HepG2 (cell line): Measurements from ENCODE around the gene SSU72. TPM values are rescaled to one million over a fixed set of nuclear protein-coding genes. Genes with fewer than 3 reads are reported as not detected.

Experiments used
- DR1 ChIP-seq: sonication (generic); formaldehyde crosslinking; IDR thresholded peaks from 2 replicates; pipeline ENCODE4 v1.8.0; 2021; ENCODE audit warnings: mild to moderate bottlenecking, missing genetic modification reagents, inconsistent platforms
- JARID2 ChIP-seq: sonication (generic); formaldehyde crosslinking; IDR thresholded peaks from 2 replicates; pipeline ENCODE4 v1.8.1; 2023; ENCODE audit warnings: missing genetic modification reagents, inconsistent platforms; ENCODE audit not compliant: insufficient replicate concordance
- NFKBIZ ChIP-seq: IDR thresholded peaks from 2 replicates; pipeline ENCODE4 v1.6.1; 2018; ENCODE audit warnings: missing genetic modification reagents, missing compliant biosample characterization
- RFX3 ChIP-seq: IDR thresholded peaks from 2 replicates; pipeline ENCODE4 v1.6.1; 2016; ENCODE audit warnings: missing biosample characterization, missing genetic modification reagents
- SALL2 ChIP-seq: sonication (generic); formaldehyde crosslinking; IDR thresholded peaks from 2 replicates; pipeline ENCODE4 v1.8.1; 2023; ENCODE audit warnings: mild to moderate bottlenecking, missing genetic modification reagents, inconsistent platforms
- SKI ChIP-seq: fragments of 450-650 bp; IDR thresholded peaks from one replicate; pipeline ENCODE4 v1.6.1; 2018; ENCODE audit warnings: mild to moderate bottlenecking; ENCODE audit not compliant: partially characterized antibody
- SUZ12 ChIP-seq: fragments of 150-350 bp; IDR thresholded peaks from 2 replicates; pipeline ENCODE4 v1.6.1; 2014; ENCODE audit warnings: low read depth, low read length
- U2AF2 ChIP-seq: fragments of 200-400 bp; formaldehyde crosslinking; IDR thresholded peaks from 2 replicates; pipeline ENCODE4 v1.6.1; 2017; ENCODE audit warnings: low read depth, mild to moderate bottlenecking, low read length
- ZMYM3 ChIP-seq: sonication (generic); formaldehyde crosslinking; IDR thresholded peaks from 2 replicates; pipeline ENCODE4 v1.5.1; 2020; ENCODE audit warnings: mild to moderate bottlenecking, missing genetic modification reagents
- ZNF337 ChIP-seq: sonication (generic); formaldehyde crosslinking; IDR thresholded peaks from 2 replicates; pipeline ENCODE4 v1.5.1; 2020; ENCODE audit warnings: missing genetic modification reagents, low read depth, mild to moderate bottlenecking, borderline replicate concordance
- ZNF564 ChIP-seq: sonication (generic); formaldehyde crosslinking; IDR thresholded peaks from 2 replicates; pipeline ENCODE4 v1.8.1; 2023; ENCODE audit warnings: mild to moderate bottlenecking, missing genetic modification reagents
- ZNF629 ChIP-seq: sonication (generic); formaldehyde crosslinking; conservative IDR thresholded peaks from 2 replicates; pipeline ENCODE4 v1.5.0; 2020; ENCODE audit warnings: missing genetic modification reagents
- ZNF672 ChIP-seq: sonication (generic); formaldehyde crosslinking; IDR thresholded peaks from 2 replicates; pipeline ENCODE4 v1.8.1; 2022; ENCODE audit warnings: missing genetic modification reagents
- ZNF747 ChIP-seq: sonication (generic); formaldehyde crosslinking; IDR thresholded peaks from 2 replicates; pipeline ENCODE4 v1.8.1; 2023; ENCODE audit warnings: missing genetic modification reagents, mild to moderate bottlenecking, borderline replicate concordance
- ZSCAN25 ChIP-seq: sonication (generic); formaldehyde crosslinking; IDR thresholded peaks from 2 replicates; pipeline ENCODE4 v1.8.0; 2022; ENCODE audit warnings: mild to moderate bottlenecking, missing genetic modification reagents
- polyA plus RNA-seq, 8 experiments: library from polyadenylated mRNA; depleted of rRNA in 3 of 8; stranded (reverse) in 7 of 8; unstranded in 1 of 8; fragments of >200 nt; fragmentation: Illumina TruSeq in 4 of 8; extraction: Trizol in 4 of 8; gene quantifications; 2 replicates each; pipeline versions ENCODE4 v1.2.1 to v1.2.3, GENCODE V29; 2011 to 2016; ENCODE audit warnings: low read depth in 4 of 8, missing spikeins in 1 of 8, mixed read lengths in 1 of 8; ENCODE audit not compliant: insufficient read depth in 1 of 8
- total RNA-seq, 5 experiments: library from RNA; depleted of rRNA; stranded (reverse); fragments of >200 nt; fragmentation: Illumina TruSeq; extraction: Trizol; gene quantifications; 2 replicates each; pipeline ENCODE4 v1.2.3, GENCODE V29; 2016; ENCODE audit warnings: low read depth in 1 of 5
- TF ChIP-seq, protein P1 (sequence below): IDR thresholded peaks from 2 replicates; pipeline ENCODE4 v1.6.1; 2012; ENCODE audit warnings: low read length, improper control_type of control experiment
- TF ChIP-seq, protein P2 (sequence below): sonication (generic); formaldehyde crosslinking; IDR thresholded peaks from 2 replicates; pipeline ENCODE4 v1.4.0; 2020; ENCODE audit warnings: missing genetic modification reagents, mild to moderate bottlenecking, borderline replicate concordance
- TF ChIP-seq, protein P3 (sequence below): sonication (generic); formaldehyde crosslinking; IDR thresholded peaks from 2 replicates; pipeline ENCODE4 v1.4.0; 2020; ENCODE audit warnings: mild to moderate bottlenecking, missing genetic modification reagents
- TF ChIP-seq, protein P4 (sequence below): fragments of 450-650 bp; IDR thresholded peaks from 2 replicates; pipeline ENCODE4 v1.6.1; 2017; ENCODE audit warnings: mild to moderate bottlenecking
- TF ChIP-seq, protein P5 (sequence below): sonication (generic); formaldehyde crosslinking; conservative IDR thresholded peaks from 2 replicates; pipeline ENCODE4 v1.4.0; 2020; ENCODE audit warnings: missing genetic modification reagents

Gene SSU72
- total and polyA plus RNA-seq, 2 of the 13 experiments (the other 11 are each of a cell fraction or from before 2014, with no cell fraction given), result 42.8 to 67.1 TPM

DNA sequence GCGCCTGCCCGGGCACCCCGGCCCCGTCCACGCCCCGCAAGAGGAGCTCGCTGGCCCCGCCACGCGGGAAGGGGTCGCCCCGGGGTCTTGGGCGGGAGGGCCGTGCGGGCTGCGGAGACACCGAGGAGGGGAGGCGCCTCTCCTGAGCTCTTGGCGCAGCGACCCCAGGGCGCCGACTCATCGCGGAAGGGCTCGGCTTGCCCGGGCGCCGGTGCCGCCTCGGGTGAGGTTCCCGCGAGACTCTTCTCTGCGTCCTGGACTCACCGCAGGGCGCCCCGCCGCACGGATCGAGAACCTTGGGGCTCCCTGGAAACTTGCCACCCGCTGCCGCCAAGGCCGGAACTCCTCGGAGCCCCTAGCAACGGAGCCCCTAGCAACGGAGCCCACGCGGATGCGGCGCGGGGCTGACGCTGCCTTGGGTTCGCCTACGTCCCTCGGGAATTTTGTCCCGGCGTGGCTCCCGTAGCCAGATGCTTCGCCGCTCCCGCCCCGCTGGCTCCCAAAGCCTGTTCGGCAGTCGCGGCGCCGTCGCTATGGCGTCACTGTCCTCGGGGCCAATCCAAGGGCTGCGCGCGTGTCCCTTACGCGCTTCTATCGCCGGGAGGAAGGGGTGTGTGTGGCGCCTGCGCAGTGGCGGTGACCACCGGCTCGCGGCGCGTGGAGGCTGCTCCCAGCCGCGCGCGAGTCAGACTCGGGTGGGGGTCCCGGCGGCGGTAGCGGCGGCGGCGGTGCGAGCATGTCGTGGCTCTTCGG is 63.0 kb downstream of the SSU72 start, which contains the start of gene ATAD3A (continued):
- TF ChIP-seq ZNF564 (no peak), SKI (peak; percentile 23), SUZ12 (no peak), U2AF2 (no peak), JARID2 (no peak), ZNF337 (CRISPR knock-in tag) (no peak), RFX3 (peak; percentile 81), ZSCAN25 (CRISPR knock-in tag) (no peak), ZMYM3 (CRISPR knock-in tag) (peak; percentile 71; the same call in 1 of the 2 replicates), ZNF629 (CRISPR knock-in tag) (no peak; the same call in 1 of the 2 replicates), SALL2 (CRISPR knock-in tag) (peak; percentile 83), DR1 (CRISPR knock-in tag) (peak; percentile 63), NFKBIZ (no peak), ZNF672 (CRISPR knock-in tag) (no peak), ZNF747 (peak; percentile 66; the same call in 1 of the 2 replicates)
- TF ChIP-seq, protein P1, sequence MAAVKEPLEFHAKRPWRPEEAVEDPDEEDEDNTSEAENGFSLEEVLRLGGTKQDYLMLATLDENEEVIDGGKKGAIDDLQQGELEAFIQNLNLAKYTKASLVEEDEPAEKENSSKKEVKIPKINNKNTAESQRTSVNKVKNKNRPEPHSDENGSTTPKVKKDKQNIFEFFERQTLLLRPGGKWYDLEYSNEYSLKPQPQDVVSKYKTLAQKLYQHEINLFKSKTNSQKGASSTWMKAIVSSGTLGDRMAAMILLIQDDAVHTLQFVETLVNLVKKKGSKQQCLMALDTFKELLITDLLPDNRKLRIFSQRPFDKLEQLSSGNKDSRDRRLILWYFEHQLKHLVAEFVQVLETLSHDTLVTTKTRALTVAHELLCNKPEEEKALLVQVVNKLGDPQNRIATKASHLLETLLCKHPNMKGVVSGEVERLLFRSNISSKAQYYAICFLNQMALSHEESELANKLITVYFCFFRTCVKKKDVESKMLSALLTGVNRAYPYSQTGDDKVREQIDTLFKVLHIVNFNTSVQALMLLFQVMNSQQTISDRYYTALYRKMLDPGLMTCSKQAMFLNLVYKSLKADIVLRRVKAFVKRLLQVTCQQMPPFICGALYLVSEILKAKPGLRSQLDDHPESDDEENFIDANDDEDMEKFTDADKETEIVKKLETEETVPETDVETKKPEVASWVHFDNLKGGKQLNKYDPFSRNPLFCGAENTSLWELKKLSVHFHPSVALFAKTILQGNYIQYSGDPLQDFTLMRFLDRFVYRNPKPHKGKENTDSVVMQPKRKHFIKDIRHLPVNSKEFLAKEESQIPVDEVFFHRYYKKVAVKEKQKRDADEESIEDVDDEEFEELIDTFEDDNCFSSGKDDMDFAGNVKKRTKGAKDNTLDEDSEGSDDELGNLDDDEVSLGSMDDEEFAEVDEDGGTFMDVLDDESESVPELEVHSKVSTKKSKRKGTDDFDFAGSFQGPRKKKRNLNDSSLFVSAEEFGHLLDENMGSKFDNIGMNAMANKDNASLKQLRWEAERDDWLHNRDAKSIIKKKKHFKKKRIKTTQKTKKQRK, result no peak
- TF ChIP-seq, protein P2, sequence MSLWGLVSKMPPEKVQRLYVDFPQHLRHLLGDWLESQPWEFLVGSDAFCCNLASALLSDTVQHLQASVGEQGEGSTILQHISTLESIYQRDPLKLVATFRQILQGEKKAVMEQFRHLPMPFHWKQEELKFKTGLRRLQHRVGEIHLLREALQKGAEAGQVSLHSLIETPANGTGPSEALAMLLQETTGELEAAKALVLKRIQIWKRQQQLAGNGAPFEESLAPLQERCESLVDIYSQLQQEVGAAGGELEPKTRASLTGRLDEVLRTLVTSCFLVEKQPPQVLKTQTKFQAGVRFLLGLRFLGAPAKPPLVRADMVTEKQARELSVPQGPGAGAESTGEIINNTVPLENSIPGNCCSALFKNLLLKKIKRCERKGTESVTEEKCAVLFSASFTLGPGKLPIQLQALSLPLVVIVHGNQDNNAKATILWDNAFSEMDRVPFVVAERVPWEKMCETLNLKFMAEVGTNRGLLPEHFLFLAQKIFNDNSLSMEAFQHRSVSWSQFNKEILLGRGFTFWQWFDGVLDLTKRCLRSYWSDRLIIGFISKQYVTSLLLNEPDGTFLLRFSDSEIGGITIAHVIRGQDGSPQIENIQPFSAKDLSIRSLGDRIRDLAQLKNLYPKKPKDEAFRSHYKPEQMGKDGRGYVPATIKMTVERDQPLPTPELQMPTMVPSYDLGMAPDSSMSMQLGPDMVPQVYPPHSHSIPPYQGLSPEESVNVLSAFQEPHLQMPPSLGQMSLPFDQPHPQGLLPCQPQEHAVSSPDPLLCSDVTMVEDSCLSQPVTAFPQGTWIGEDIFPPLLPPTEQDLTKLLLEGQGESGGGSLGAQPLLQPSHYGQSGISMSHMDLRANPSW (CRISPR knock-in tag), result no peak
- TF ChIP-seq, protein P3, sequence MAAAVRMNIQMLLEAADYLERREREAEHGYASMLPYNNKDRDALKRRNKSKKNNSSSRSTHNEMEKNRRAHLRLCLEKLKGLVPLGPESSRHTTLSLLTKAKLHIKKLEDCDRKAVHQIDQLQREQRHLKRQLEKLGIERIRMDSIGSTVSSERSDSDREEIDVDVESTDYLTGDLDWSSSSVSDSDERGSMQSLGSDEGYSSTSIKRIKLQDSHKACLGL, result peak; percentile 95
- TF ChIP-seq, protein P4, sequence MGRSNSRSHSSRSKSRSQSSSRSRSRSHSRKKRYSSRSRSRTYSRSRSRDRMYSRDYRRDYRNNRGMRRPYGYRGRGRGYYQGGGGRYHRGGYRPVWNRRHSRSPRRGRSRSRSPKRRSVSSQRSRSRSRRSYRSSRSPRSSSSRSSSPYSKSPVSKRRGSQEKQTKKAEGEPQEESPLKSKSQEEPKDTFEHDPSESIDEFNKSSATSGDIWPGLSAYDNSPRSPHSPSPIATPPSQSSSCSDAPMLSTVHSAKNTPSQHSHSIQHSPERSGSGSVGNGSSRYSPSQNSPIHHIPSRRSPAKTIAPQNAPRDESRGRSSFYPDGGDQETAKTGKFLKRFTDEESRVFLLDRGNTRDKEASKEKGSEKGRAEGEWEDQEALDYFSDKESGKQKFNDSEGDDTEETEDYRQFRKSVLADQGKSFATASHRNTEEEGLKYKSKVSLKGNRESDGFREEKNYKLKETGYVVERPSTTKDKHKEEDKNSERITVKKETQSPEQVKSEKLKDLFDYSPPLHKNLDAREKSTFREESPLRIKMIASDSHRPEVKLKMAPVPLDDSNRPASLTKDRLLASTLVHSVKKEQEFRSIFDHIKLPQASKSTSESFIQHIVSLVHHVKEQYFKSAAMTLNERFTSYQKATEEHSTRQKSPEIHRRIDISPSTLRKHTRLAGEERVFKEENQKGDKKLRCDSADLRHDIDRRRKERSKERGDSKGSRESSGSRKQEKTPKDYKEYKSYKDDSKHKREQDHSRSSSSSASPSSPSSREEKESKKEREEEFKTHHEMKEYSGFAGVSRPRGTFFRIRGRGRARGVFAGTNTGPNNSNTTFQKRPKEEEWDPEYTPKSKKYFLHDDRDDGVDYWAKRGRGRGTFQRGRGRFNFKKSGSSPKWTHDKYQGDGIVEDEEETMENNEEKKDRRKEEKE, result no peak
- TF ChIP-seq, protein P5, sequence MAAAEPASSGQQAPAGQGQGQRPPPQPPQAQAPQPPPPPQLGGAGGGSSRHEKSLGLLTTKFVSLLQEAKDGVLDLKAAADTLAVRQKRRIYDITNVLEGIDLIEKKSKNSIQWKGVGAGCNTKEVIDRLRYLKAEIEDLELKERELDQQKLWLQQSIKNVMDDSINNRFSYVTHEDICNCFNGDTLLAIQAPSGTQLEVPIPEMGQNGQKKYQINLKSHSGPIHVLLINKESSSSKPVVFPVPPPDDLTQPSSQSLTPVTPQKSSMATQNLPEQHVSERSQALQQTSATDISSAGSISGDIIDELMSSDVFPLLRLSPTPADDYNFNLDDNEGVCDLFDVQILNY, result peak; percentile 84
